Suppressor macrophage (primary cell): ENCODE data around the gene CRYGB.

Experiments
- DNase-seq, 4 experiments: peaks; one replicate each; pipeline ENCODE4 v3.0.0-alpha.2; 2020 to 2022
- total RNA-seq, 17 experiments: gene quantifications; one replicate each; lab custom pipeline; 2026; ENCODE audit warnings: mixed read lengths in 6 of 17, inconsistent platforms in 3 of 17; lab: John Stamatoyannopoulos, UW

The CRYGB gene
- total RNA-seq: 0 to 0.44 (median 0) reads per million in 17 experiments

- no peak for DNase-seq
These were observed at the start of gene CRYGB for GRCh38 chr2:208146006-208146405. Gene CRYGB, minus strand, starts transcription at chr2:208146158. Its CDS starts 38 bp downstream, at chr2:208146120.

- no peak for DNase-seq
These were observed 49.6 kb upstream of the CRYGB start for GRCh38 chr2:208195531-208195930.

GRCh38 chr2:208192611-208193236, 46.8 kb upstream of the CRYGB start:
- DNase-seq: no peak

GRCh38 chr2:208189810-208190503, 44.0 kb upstream of the CRYGB start, which contains the start of gene C2orf80:
Gene C2orf80, minus strand, starts transcription at chr2:208190030. Its CDS starts 3,044 bp downstream, at chr2:208186986.
- no peak for DNase-seq

GRCh38 chr2:208189069-208189809, 43.3 kb upstream of the CRYGB start:
- DNase-seq: no peak

- DNase-seq: no peak
These were observed 40.9 kb upstream of the CRYGB start for GRCh38 chr2:208186893-208187292.

GRCh38 chr2:208186465-208186864, 40.5 kb upstream of the CRYGB start:
- DNase-seq: no peak

- DNase-seq: peak in 3 of 4 experiments; percentile 18 to 52 (median 29)
These were observed 38.2 kb upstream of the CRYGB start for GRCh38 chr2:208183972-208184705.

- peak in 3 of 4 experiments; percentile 12 to 48 (median 32) for DNase-seq
These were observed 37.6 kb upstream of the CRYGB start for GRCh38 chr2:208183526-208183925.

- DNase-seq: peak in 3 of 4 experiments; percentile 12 to 32 (median 19)
These were observed 36.9 kb upstream of the CRYGB start for GRCh38 chr2:208182835-208183234.

- no peak for DNase-seq
These were observed 33.2 kb upstream of the CRYGB start for GRCh38 chr2:208179028-208179609.

GRCh38 chr2:208175840-208176153, 29.8 kb upstream of the CRYGB start:
- peak in 2 of 4 experiments; percentile 8 to 12 for DNase-seq

GRCh38 chr2:208175069-208175839, 29.3 kb upstream of the CRYGB start:
- peak; percentile 92 to 96 (median 95) for DNase-seq

- DNase-seq: no peak
These were observed 28.2 kb upstream of the CRYGB start for GRCh38 chr2:208174144-208174543.

GRCh38 chr2:208172125-208172524, 26.2 kb upstream of the CRYGB start:
- DNase-seq: peak; percentile 74 to 93 (median 82)

- no peak for DNase-seq
These were observed 19.2 kb upstream of the CRYGB start for GRCh38 chr2:208164951-208165755.

GRCh38 chr2:208163489-208163888, 17.5 kb upstream of the CRYGB start, which contains the start of gene CRYGA:
Gene CRYGA, minus strand, starts transcription at chr2:208163589. Its CDS starts 33 bp downstream, at chr2:208163556.
- no peak for DNase-seq

- no peak for DNase-seq
These were observed 10.5 kb upstream of the CRYGB start for GRCh38 chr2:208156439-208156838.

GRCh38 chr2:208153156-208153555, 7.2 kb upstream of the CRYGB start:
- DNase-seq: no peak

- DNase-seq: peak; percentile 49 to 74 (median 60)
These were observed 5.0 kb upstream of the CRYGB start for GRCh38 chr2:208150956-208151355.
